Activated CD4-positive, alpha-beta T cell treated with anti-CD3 and anti-CD28 coated beads for 48 hours (primary cell): Measurements from ENCODE around the gene NUP214.
"Not testable (repeated sequence)": the region's sequence is repeated elsewhere in the genome, so short reads cannot be mapped to it uniquely, and the experiment has no call there.

Source experiments
- DNase-seq: peaks from one replicate; pipeline ENCODE4 v3.0.0-alpha.2; 2020

The NUP214 gene

GRCh38 chr9:131167936-131168335 lies 42.5 kb downstream of the NUP214 start:
- no peak for DNase-seq

GRCh38 chr9:131169563-131170240 lies 44.3 kb downstream of the NUP214 start:
- DNase-seq = no peak

- no peak for DNase-seq
These were observed 48.6 kb downstream of the NUP214 start for GRCh38 chr9:131173995-131174394.

- DNase-seq = peak; percentile 22
These were observed 49.4 kb downstream of the NUP214 start for GRCh38 chr9:131174681-131175239.

- DNase-seq = no peak
These were observed 52.5 kb downstream of the NUP214 start for GRCh38 chr9:131177898-131178297.

GRCh38 chr9:131178382-131178781 lies 53.0 kb downstream of the NUP214 start:
- DNase-seq = peak; percentile 81

GRCh38 chr9:131178926-131179325 lies 53.5 kb downstream of the NUP214 start:
- no peak for DNase-seq

GRCh38 chr9:131179561-131180219 lies 54.3 kb downstream of the NUP214 start:
- DNase-seq = no peak

- DNase-seq = no peak
These were observed 55.1 kb downstream of the NUP214 start for GRCh38 chr9:131180454-131180853.

- DNase-seq = no peak
These were observed 55.8 kb downstream of the NUP214 start for GRCh38 chr9:131181091-131181681.

- DNase-seq = no peak
These were observed 60.5 kb downstream of the NUP214 start for GRCh38 chr9:131185924-131186323.

- no peak for DNase-seq
These were observed 61.2 kb downstream of the NUP214 start for GRCh38 chr9:131186622-131187021.

GRCh38 chr9:131187957-131188356 lies 62.6 kb downstream of the NUP214 start:
- no peak for DNase-seq

- DNase-seq = no peak
These were observed 63.6 kb downstream of the NUP214 start for GRCh38 chr9:131188976-131189375.

GRCh38 chr9:131190191-131190590 lies 64.8 kb downstream of the NUP214 start:
- no peak for DNase-seq

GRCh38 chr9:131191032-131191431 lies 65.6 kb downstream of the NUP214 start:
- not testable (repeated sequence) for DNase-seq

GRCh38 chr9:131191857-131192256 lies 66.5 kb downstream of the NUP214 start:
- no peak for DNase-seq

- DNase-seq = no peak
These were observed 67.7 kb downstream of the NUP214 start for GRCh38 chr9:131193051-131193450.

- no peak for DNase-seq
These were observed 69.4 kb downstream of the NUP214 start for GRCh38 chr9:131194762-131195161.

- DNase-seq = no peak
These were observed 72.0 kb downstream of the NUP214 start for GRCh38 chr9:131197160-131197911.

- DNase-seq = no peak
These were observed 72.8 kb downstream of the NUP214 start for GRCh38 chr9:131198041-131198715.

GRCh38 chr9:131201856-131202255 lies 76.5 kb downstream of the NUP214 start:
- no peak for DNase-seq
